ENCODE results near the gene TEDDM1. TPM values are rescaled to one million over a fixed set of nuclear protein-coding genes. Genes with fewer than 3 reads are reported as not detected.

The TEDDM1 gene
- total and polyA plus RNA-seq, 7 donors: not detected

GRCh38 chr1:182415789-182416188 is 15.3 kb upstream of the TEDDM1 start:
- WGBS, 3 donors: 57 to 81% (median 78%) methylated on average over 1 of the region's 1 CpG
- Histone ChIP-seq H3K27me3 (ENCODE audit: insufficient read depth in 3 of 3, low read length in 2 of 3) (no peaks in the 10 kb centered on the region), H3K27ac (no peak overlapping the region), H3K4me3 (no peak overlapping the region), H3K4me1 (peaks cover 2% of the 10 kb centered on the region), H3K9me3 (no peaks in the 10 kb centered on the region), H3K36me3 (ENCODE audit: insufficient read depth in 1 of 2, low read depth in 1 of 2) (no peaks in the 10 kb centered on the region)
- ATAC-seq: no peak
- no peak for DNase-seq
- intact Hi-C loops (cut with DNase I): no loop called here
- no peak for TF ChIP-seq CTCF (IDR thresholded peaks at IDR 0.05)

- H3K4me3 ChIP-seq: no peak overlapping the region
- H3K9me3 ChIP-seq: no peaks in the 10 kb centered on the region
- no peak for TF ChIP-seq CTCF (IDR thresholded peaks at IDR 0.05)
- DNase-seq (no peak), ATAC-seq (no peak)
- no peaks in the 10 kb centered on the region for H3K27me3 ChIP-seq (ENCODE audit: insufficient read depth in 3 of 3, low read length in 2 of 3)
- H3K4me1 ChIP-seq: peaks cover 12% of the 10 kb centered on the region
- intact Hi-C loops (cut with DNase I): no loop called here
- no peaks in the 10 kb centered on the region for H3K36me3 ChIP-seq (ENCODE audit: insufficient read depth in 1 of 2, low read depth in 1 of 2)
- WGBS, 3 donors: 90 to 93% (median 90%) methylated on average over 6 of the region's 6 CpGs
- H3K27ac ChIP-seq: no peak overlapping the region
These were observed 13.5 kb upstream of the TEDDM1 start for GRCh38 chr1:182413969-182414368.

GRCh38 chr1:182413486-182413885 is 13.0 kb upstream of the TEDDM1 start:
- Histone ChIP-seq H3K4me3 (no peak overlapping the region), H3K4me1 (peaks cover 12% of the 10 kb centered on the region), H3K27me3 (ENCODE audit: insufficient read depth in 3 of 3, low read length in 2 of 3) (no peaks in the 10 kb centered on the region), H3K36me3 (ENCODE audit: insufficient read depth in 1 of 2, low read depth in 1 of 2) (no peaks in the 10 kb centered on the region), H3K27ac (no peak overlapping the region), H3K9me3 (no peaks in the 10 kb centered on the region)
- 76 to 84% (median 80%) methylated on average over 3 of the region's 3 CpGs for WGBS, 3 donors
- DNase-seq (no peak), ATAC-seq (no peak)
- no peak for TF ChIP-seq CTCF (IDR thresholded peaks at IDR 0.05)
- intact Hi-C loops (cut with DNase I): no loop called here

- H3K4me3 ChIP-seq: no peak overlapping the region
- no peaks in the 10 kb centered on the region for H3K27me3 ChIP-seq (ENCODE audit: insufficient read depth in 3 of 3, low read length in 2 of 3)
- no peak overlapping the region for H3K27ac ChIP-seq
- no peak for TF ChIP-seq CTCF (IDR thresholded peaks at IDR 0.05)
- ATAC-seq (peak; percentile 52 to 97 (median 76)), DNase-seq (no peak)
- intact Hi-C loops (cut with DNase I): no loop called here
- no peaks in the 10 kb centered on the region for H3K9me3 ChIP-seq
- 8 to 11% (median 10%) methylated on average over 1 of the region's 1 CpG for WGBS, 3 donors
- peaks cover 12% of the 10 kb centered on the region for H3K4me1 ChIP-seq
- H3K36me3 ChIP-seq (ENCODE audit: insufficient read depth in 1 of 2, low read depth in 1 of 2): no peaks in the 10 kb centered on the region
These were observed 10.3 kb upstream of the TEDDM1 start for GRCh38 chr1:182410620-182411273.

- H3K36me3 ChIP-seq (ENCODE audit: insufficient read depth in 1 of 2, low read depth in 1 of 2): no peaks in the 10 kb centered on the region
- no peak overlapping the region for H3K4me3 ChIP-seq
- 78 to 85% (median 80%) methylated on average over 4 of the region's 4 CpGs for whole genome bisulfite sequencing, 3 donors
- intact Hi-C loops (cut with DNase I): no loop called here
- no peaks in the 10 kb centered on the region for H3K9me3 ChIP-seq
- ATAC-seq (peak in 2 of 4 donors; percentile 26 to 30), DNase-seq (no peak)
- TF ChIP-seq CTCF (IDR thresholded peaks at IDR 0.05): no peak
- H3K27me3 ChIP-seq (ENCODE audit: insufficient read depth in 3 of 3, low read length in 2 of 3): no peaks in the 10 kb centered on the region
- H3K27ac ChIP-seq: no peak overlapping the region
- H3K4me1 ChIP-seq: peaks cover 12% of the 10 kb centered on the region
These were observed 9.7 kb upstream of the TEDDM1 start for GRCh38 chr1:182410138-182410537.
